PFSK-1 (cell line): ENCODE measurements around the gene NRBF2.

Experiments used
- POLR2AphosphoS5 ChIP-seq: IDR thresholded peaks from 2 replicates; pipeline ENCODE4 v1.6.1; 2012; ENCODE audit warnings: low read depth, mild to moderate bottlenecking, control low read depth, low read length, moderate library complexity
- REST ChIP-seq, 2 experiments: IDR thresholded peaks; 2 replicates each; pipeline versions ENCODE4 v1.6.1 to v1.8.0; 2011 to 2012; ENCODE audit warnings: low read depth in 2 of 2, low read length in 2 of 2, control low read depth in 1 of 2, inconsistent platforms in 1 of 2, mild to moderate bottlenecking in 1 of 2, moderate library complexity in 1 of 2; ENCODE audit not compliant: insufficient read depth in 1 of 2
- SIN3A ChIP-seq: IDR thresholded peaks from 2 replicates; pipeline ENCODE4 v1.6.1; 2012; ENCODE audit warnings: mild to moderate bottlenecking, low read length, moderate library complexity, borderline replicate concordance; ENCODE audit not compliant: insufficient read depth

GRCh38 chr10:63146503-63146902 is 13.4 kb downstream of the NRBF2 start:
- TF ChIP-seq POLR2AphosphoS5 (no peak), SIN3A (no peak), REST (IDR thresholded peaks at IDR 0.05; ENCODE audit: insufficient read depth in 1 of 2, low read depth in 2 of 2, low read length in 2 of 2) (no peak)
